CD4-positive, alpha-beta T cell treated with Interleukin-17A for 4 hours (primary cell): Measurements from ENCODE around the gene KRTAP12-2.
"Not testable (repeated sequence)": the region's sequence is repeated elsewhere in the genome, so short reads cannot be mapped to it uniquely, and the experiment has no call there.

ENCODE experiments used
- DNase-seq: peaks from one replicate; pipeline ENCODE4 v3.0.0-alpha.2; 2020; ENCODE audit warnings: mixed read lengths

Gene KRTAP12-2

GRCh38 chr21:44649521-44650100, 17.1 kb downstream of the KRTAP12-2 start:
- no peak for DNase-seq

- DNase-seq = no peak
Observed at GRCh38 chr21:44648557-44649311, 18.0 kb downstream of the KRTAP12-2 start.

- no peak for DNase-seq
Observed at GRCh38 chr21:44647222-44647552, 19.5 kb downstream of the KRTAP12-2 start.

GRCh38 chr21:44646366-44647221, 20.1 kb downstream of the KRTAP12-2 start, which contains the start of gene KRTAP10-11:
KRTAP10-11 (plus strand) TSS chr21:44646414; CDS start chr21:44646459, 45 bp downstream.
- not testable (repeated sequence) for DNase-seq

- DNase-seq = no peak
Observed at GRCh38 chr21:44644878-44645277, 21.8 kb downstream of the KRTAP12-2 start.

GRCh38 chr21:44643741-44644310, 22.9 kb downstream of the KRTAP12-2 start:
- no peak for DNase-seq

- DNase-seq = no peak
Observed at GRCh38 chr21:44640761-44641160, 26.0 kb downstream of the KRTAP12-2 start.

GRCh38 chr21:44639331-44639655, 27.4 kb downstream of the KRTAP12-2 start:
- no peak for DNase-seq

GRCh38 chr21:44638506-44639330, 28.0 kb downstream of the KRTAP12-2 start:
- DNase-seq = not testable (repeated sequence)

GRCh38 chr21:44637851-44638348, 28.8 kb downstream of the KRTAP12-2 start:
- not testable (repeated sequence) for DNase-seq

- DNase-seq = no peak
Observed at GRCh38 chr21:44637018-44637850, 29.5 kb downstream of the KRTAP12-2 start, which contains the start of gene KRTAP10-10. KRTAP10-10 (plus strand) TSS chr21:44637356; CDS start chr21:44637418, 62 bp downstream.

GRCh38 chr21:44636209-44637017, 30.3 kb downstream of the KRTAP12-2 start:
- DNase-seq = no peak

GRCh38 chr21:44632067-44632466, 34.7 kb downstream of the KRTAP12-2 start:
- DNase-seq = no peak

- DNase-seq = peak; percentile 18
Observed at GRCh38 chr21:44630440-44630839, 36.3 kb downstream of the KRTAP12-2 start.

GRCh38 chr21:44628707-44629391, 37.9 kb downstream of the KRTAP12-2 start:
- DNase-seq = no peak

- not testable (repeated sequence) for DNase-seq
Observed at GRCh38 chr21:44627831-44628233, 38.9 kb downstream of the KRTAP12-2 start.

- DNase-seq = not testable (repeated sequence)
Observed at GRCh38 chr21:44627181-44627822, 39.4 kb downstream of the KRTAP12-2 start.

GRCh38 chr21:44626673-44627143, 40.0 kb downstream of the KRTAP12-2 start, which contains the start of gene KRTAP10-9:
KRTAP10-9 (plus strand) TSS chr21:44627093; CDS start chr21:44627172, 79 bp downstream.
- DNase-seq = no peak

GRCh38 chr21:44626262-44626661, 40.5 kb downstream of the KRTAP12-2 start:
- no peak for DNase-seq
